IPS-20b (cell line): ENCODE data around the gene LLGL2.
A peak's percentile ranks its signal among the peaks of the same experiment; 100 is the strongest.

Source experiments
- H3K27ac ChIP-seq: one replicate; pipeline ENCODE4 v1.5.1; 2013; ENCODE audit warnings: low read length
- H3K27me3 ChIP-seq: 2 replicates; pipeline ENCODE4 v1.6.1; 2013; ENCODE audit warnings: mild to moderate bottlenecking, low read length, inconsistent platforms; ENCODE audit not compliant: insufficient read depth
- H3K36me3 ChIP-seq: 2 replicates; pipeline ENCODE4 v1.6.1; 2013; ENCODE audit warnings: low read depth, mild to moderate bottlenecking, inconsistent platforms, low read length, moderate library complexity; ENCODE audit not compliant: insufficient read depth
- H3K4me1 ChIP-seq: 2 replicates; pipeline ENCODE4 v1.6.1; 2013; ENCODE audit warnings: mild to moderate bottlenecking, control low read depth, inconsistent platforms, low read length, moderate library complexity; ENCODE audit not compliant: insufficient read depth
- H3K4me3 ChIP-seq: 2 replicates; pipeline ENCODE4 v1.5.1; 2013; ENCODE audit warnings: mild to moderate bottlenecking, low read length, inconsistent platforms
- H3K9ac ChIP-seq: 2 replicates; pipeline ENCODE4 v1.6.1; 2013; ENCODE audit warnings: low read depth, mild to moderate bottlenecking, inconsistent platforms, low read length, moderate library complexity
- H3K9me3 ChIP-seq: 2 replicates; pipeline ENCODE4 v1.6.1; 2013; ENCODE audit warnings: mild to moderate bottlenecking, low read depth, low read length, inconsistent platforms; ENCODE audit not compliant: insufficient read depth

LLGL2 gene

DNA sequence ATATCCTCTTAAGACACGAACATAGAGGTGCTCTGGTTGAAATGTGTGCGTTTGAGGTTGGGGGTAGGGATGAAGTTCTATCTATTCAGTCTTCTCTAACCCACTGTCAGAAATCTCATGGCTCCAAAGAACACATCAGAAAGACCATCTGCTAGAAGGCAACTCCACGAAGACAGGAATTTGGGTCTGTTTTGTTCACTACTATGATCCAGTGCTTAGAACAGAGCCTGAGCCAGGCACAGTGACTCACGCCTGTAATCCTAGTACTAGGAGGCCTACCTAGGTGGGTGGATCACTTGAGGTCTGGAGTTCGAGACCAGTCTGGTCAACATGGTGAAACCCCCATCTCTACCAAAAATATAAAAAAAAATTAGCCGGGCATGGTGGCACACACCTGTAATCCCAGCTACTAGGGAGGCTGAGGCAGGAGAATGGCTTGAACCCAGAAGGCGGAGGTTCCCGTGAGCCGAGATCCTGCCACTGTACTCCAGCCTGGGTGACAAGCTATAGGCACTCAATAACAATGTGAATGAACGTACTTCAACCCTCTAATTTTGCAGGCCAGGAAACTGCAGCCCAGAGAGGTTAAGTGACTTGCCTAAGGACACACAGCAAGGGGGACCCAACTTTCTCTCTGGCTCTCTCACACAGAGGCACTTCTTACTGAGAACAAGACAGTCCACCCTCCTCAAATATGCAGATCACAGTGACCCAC is 12.4 kb upstream of the LLGL2 start:
- Histone ChIP-seq H3K27me3 (no peaks in the 10 kb centered on the region), H3K36me3 (peaks cover 20% of the 10 kb centered on the region; the same call in 1 of the 2 replicates), H3K4me3 (no peak overlapping the region), H3K9ac (no peak overlapping the region), H3K27ac (no peak overlapping the region), H3K9me3 (no peaks in the 10 kb centered on the region), H3K4me1 (no peaks in the 10 kb centered on the region; the same call in 1 of the 2 replicates)

DNA sequence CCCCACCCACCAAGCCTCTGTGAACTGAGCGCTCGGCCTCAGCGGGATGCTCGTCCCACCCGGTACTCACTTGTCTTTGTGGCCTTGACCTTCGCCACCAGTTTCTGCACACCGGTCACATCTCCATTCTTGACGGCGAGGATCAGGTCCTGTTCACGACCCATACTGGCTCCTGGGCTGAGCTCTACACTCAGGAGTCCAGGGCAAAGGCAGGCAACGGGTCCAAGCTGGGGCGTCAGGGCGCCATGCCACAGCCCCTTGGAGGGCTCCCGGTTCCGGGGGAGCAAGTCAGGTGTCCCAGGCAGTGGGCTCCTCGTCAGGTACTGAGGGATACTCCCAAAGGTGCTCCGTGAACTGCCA is 11.9 kb upstream of the LLGL2 start:
- Histone ChIP-seq H3K36me3 (peaks cover 22% of the 10 kb centered on the region; the same call in 1 of the 2 replicates), H3K27ac (no peak overlapping the region), H3K27me3 (no peaks in the 10 kb centered on the region), H3K9ac (no peak overlapping the region; the same call in 1 of the 2 replicates), H3K4me1 (no peaks in the 10 kb centered on the region; the same call in 1 of the 2 replicates), H3K4me3 (no peak overlapping the region), H3K9me3 (no peaks in the 10 kb centered on the region)

DNA sequence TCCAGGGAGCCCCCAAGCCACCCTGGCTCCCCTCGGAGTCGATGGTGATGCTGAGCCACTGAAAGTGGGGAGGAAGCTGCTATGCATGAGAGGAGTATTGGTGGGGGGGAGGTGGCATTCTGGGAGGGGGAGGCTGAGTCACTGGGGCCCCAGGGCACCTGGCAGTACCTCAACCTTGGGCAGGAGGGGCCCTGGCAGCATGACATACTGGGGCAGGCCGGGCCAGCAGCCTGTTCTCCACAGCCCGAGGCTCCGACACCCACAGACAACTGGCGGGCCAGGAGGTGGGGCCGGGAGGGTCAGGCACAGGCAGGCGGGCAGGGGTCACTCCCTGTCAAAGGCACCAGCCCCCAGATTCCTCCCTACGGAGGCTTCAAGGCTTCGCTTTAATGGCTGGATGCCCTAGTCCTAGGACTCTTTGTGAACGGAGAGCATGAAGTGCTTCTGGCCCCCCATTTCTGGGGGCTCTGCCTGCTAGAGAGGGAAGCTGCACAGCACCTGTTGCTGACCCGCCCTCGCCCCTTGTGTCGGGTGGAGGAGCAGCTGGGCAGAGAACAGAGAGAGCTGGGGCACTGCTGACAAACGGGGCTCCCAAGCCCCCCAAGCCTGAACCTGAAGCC is 11.1 kb upstream of the LLGL2 start:
- peak overlapping the region; percentile 71 for H3K27ac ChIP-seq
- H3K9ac ChIP-seq = peak overlapping the region; percentile 84
- H3K27me3 ChIP-seq = no peaks in the 10 kb centered on the region
- H3K4me1 ChIP-seq = no peaks in the 10 kb centered on the region
- no peaks in the 10 kb centered on the region for H3K9me3 ChIP-seq
- H3K36me3 ChIP-seq = peaks cover 27% of the 10 kb centered on the region; the same call in 1 of the 2 replicates
- peak overlapping the region; percentile 91 for H3K4me3 ChIP-seq

DNA sequence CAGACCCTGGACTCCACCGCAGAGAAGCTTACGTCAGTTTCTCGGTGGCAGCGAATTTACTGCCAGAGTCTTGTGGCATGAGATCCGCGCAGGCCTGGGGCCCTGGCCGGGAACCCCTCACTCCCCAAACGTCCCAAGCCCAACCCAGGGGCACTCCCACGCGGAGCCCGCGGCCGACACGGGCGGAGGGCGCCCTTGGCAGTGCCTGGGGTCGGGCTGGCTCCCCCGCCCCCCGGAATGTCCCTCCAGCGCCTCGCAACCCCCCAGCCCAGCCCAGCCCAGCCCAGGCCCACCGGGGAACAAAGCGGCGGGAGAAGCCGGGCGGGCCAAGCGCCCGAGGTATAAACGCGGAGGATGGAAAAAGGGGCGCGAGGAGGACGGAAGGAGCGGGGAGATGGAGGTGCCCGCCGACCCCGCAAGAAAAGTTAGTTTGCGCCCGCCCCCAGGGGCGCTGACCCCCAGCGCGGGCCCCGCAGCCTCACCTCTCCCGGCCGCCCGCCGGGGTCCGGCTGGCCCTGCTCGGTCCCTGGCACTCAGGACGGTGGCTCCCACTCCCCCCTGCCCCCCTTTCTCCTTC is 10.5 kb upstream of the LLGL2 start:
- H3K9me3 ChIP-seq = no peaks in the 10 kb centered on the region
- H3K9ac ChIP-seq = peak overlapping the region; percentile 84
- no peaks in the 10 kb centered on the region for H3K4me1 ChIP-seq
- H3K27me3 ChIP-seq = no peaks in the 10 kb centered on the region
- H3K4me3 ChIP-seq = peak overlapping the region; percentile 91
- H3K36me3 ChIP-seq = peaks cover 31% of the 10 kb centered on the region; the same call in 1 of the 2 replicates
- peak overlapping the region; percentile 71 for H3K27ac ChIP-seq

DNA sequence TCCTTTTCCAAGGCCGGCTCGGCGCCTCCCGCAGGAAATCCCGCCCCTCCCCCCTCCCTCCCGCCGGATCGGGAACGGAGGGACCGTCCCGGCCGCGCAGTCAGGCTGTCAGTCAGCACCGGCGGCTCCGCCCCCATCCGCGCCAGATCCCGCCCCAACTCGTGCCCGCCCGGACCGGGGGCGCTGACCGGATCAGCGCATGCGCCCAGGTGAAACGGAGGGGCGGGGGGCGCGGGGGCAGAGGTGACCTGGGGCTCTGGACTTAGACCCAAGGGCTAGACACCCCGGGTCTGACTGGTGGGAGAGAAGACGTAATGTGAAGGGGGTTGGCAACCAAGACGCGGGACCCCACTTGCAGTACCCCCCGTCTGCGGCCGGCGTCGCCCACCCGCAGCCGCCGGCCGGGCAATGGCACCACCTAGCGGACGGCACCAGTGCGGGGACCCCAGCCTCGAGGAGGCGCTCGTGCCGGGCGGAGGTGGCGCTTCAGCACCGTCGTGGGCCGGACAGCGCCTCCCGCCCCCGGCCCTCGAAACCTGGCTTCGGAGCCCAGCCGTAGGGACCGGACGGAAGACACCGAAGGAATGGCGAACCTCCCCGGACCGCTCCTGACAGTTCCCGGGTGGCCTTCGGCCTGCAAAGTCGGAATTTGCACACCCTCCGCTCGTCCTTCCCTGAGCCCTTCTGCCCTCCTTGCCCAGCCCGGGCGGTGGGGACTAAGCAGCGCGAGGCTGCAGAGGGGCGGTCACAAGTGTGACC is 9.8 kb upstream of the LLGL2 start, which contains the start of gene CASKIN2:
Gene CASKIN2, minus strand, starts transcription at position 42 of the 759 bp plus-strand sequence. CDS start 1,733 bp downstream, outside the sequence.
- peak within 1 kb of the TSS; percentile 84 for H3K9ac ChIP-seq
- H3K36me3 ChIP-seq = peaks cover 29% of the 10 kb centered on the region; the same call in 1 of the 2 replicates
- H3K27me3 ChIP-seq = no peaks in the 10 kb centered on the region
- H3K27ac ChIP-seq = peak within 1 kb of the TSS; percentile 71
- H3K4me1 ChIP-seq = no peaks in the 10 kb centered on the region
- no peaks in the 10 kb centered on the region for H3K9me3 ChIP-seq
- peak within 1 kb of the TSS; percentile 91 for H3K4me3 ChIP-seq

DNA sequence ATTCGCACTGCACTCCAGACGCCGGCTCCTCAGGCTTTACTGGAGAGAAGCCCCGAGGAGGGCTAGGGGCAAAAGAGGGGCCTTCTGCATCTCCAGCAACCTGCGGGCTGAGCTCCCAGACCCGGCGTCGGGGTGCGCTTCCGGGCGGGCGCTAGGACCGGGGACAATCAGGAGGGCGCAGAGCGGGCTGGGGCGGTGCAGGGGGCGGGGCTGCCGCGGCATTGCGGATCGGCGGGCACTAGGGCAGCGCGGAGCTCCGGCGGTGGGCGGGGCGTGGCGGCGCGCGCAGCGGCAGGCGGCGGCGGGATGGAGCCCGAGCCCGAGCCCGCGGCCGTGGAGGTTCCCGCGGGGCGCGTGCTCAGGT is 9.3 kb upstream of the LLGL2 start, which contains the start of gene TSEN54:
Gene TSEN54, plus strand, starts transcription at position 274 of the 364 bp plus-strand sequence. Its CDS starts 33 bp downstream, at position 307.
- Histone ChIP-seq H3K27me3 (no peaks in the 10 kb centered on the region), H3K36me3 (peaks cover 30% of the 10 kb centered on the region; the same call in 1 of the 2 replicates), H3K4me1 (no peaks in the 10 kb centered on the region), H3K27ac (no peak within 1 kb of the TSS), H3K9ac (peak within 1 kb of the TSS; percentile 84; the same call in 1 of the 2 replicates), H3K4me3 (peak within 1 kb of the TSS; percentile 91), H3K9me3 (no peaks in the 10 kb centered on the region)

DNA sequence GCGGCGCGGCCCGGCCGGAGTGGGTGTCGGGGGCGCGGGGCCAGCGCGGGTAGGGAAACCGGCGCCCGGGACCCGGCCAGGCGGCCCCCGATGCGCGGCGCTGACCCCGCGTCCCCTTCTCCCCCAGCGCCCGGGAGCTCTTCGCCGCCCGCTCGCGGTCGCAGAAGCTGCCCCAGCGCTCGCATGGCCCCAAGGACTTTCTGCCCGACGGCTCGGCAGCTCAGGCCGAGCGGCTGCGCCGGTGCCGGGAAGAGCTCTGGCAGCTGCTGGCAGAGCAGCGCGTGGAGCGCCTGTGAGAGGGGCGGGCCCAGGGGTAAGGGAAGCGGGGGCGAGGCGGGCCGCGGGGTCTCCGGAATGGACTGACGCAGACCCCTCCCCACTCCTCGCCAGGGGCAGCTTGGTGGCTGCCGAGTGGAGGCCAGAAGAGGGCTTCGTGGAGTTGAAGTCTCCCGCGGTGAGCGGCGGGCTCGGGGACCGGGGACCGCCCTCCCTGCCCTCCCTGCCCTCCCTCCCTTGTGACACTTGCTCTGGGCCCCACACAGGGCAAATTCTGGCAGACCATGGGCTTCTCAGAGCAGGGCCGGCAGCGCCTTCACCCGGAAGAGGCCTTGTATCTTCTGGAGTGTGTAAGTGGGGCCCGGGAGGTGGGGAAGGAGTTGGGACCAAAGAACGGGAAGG is 8.7 kb upstream of the LLGL2 start:
- no peaks in the 10 kb centered on the region for H3K27me3 ChIP-seq
- no peaks in the 10 kb centered on the region for H3K9me3 ChIP-seq
- H3K9ac ChIP-seq = peak overlapping the region; percentile 58; the same call in 1 of the 2 replicates
- no peak overlapping the region for H3K27ac ChIP-seq
- peaks cover 32% of the 10 kb centered on the region; the same call in 1 of the 2 replicates for H3K36me3 ChIP-seq
- H3K4me1 ChIP-seq = no peaks in the 10 kb centered on the region
- peak overlapping the region; percentile 90 for H3K4me3 ChIP-seq

DNA sequence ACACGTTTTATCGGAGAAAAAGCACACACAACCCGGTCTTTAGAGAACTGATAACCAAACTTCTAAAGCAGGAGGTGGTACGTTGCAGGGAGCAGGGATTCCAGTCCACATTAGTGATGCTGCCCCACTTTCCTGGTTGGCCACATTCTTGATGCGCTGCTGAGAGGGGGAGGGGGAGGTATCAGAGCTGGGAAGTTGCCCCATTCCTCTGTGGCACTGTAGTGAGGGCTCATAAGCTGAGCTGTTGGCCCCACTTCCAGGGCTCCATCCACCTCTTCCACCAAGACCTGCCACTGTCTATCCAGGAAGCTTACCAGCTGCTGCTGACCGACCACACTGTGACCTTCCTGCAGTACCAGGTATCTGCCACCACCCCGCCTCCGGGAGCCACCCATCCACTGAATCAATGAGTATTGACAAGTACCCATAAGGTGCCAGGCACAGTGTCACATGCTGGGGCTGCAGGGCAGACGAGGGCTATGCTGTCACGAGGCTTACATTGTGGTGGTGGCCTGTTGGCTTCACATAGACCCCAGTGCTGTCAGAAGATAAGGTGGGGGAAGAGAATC is 8.1 kb upstream of the LLGL2 start:
- Histone ChIP-seq H3K27me3 (no peaks in the 10 kb centered on the region), H3K36me3 (peaks cover 33% of the 10 kb centered on the region), H3K9ac (peak overlapping the region; percentile 58; the same call in 1 of the 2 replicates), H3K4me1 (no peaks in the 10 kb centered on the region), H3K9me3 (no peaks in the 10 kb centered on the region), H3K27ac (no peak overlapping the region), H3K4me3 (peak overlapping the region; percentile 90)

DNA sequence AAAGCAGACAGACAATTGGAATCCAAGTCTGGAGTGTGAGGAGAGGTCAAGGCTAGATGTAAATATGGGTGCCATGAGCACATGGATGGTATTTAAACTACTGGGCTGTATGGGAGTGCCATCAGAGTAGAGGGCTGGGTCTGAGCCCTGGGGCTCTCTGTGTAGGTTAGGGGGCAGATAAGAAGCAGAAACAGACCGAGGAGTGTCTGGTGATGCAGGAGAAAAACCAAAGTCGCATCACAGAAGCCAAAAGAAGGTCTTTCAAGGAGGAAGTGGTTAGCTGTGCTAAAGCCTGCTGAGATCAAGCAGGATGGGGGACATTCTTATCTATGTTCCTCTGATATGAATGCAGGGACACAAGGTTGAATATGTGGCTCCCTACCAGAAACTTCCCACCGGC is 7.3 kb upstream of the LLGL2 start:
- Histone ChIP-seq H3K27ac (no peak overlapping the region), H3K36me3 (peaks cover 38% of the 10 kb centered on the region), H3K27me3 (no peaks in the 10 kb centered on the region), H3K9ac (no peak overlapping the region), H3K4me3 (no peak overlapping the region), H3K4me1 (no peaks in the 10 kb centered on the region), H3K9me3 (no peaks in the 10 kb centered on the region)

DNA sequence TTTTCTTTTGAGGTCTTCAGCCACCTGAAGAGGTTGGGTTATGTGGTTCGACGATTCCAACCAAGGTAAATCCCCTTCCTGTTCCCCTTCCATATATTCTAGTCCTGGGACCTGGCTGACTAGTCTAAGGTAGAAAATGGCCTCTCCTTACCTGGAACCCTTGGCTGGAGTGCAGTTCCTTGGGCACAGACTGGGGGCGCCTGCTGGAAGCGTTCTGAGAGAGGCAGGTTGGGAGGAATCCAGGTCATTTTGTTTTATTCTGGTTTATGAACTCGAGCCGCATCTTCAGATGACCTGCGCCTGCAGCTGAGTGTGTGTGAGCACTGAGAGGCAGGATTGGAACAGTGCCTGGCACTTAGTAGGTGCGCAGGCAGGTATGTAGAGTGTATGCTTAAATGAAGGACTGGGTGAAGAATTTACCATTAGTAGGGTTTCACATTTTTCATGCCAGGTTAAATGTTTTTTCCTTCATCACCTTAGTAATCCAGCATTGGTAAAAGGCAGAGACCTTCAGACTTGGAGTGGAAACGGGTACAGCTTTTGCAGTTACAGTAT is 6.4 kb upstream of the LLGL2 start:
- Histone ChIP-seq H3K4me3 (no peak overlapping the region), H3K9me3 (no peaks in the 10 kb centered on the region), H3K27ac (no peak overlapping the region), H3K27me3 (no peaks in the 10 kb centered on the region), H3K4me1 (no peaks in the 10 kb centered on the region), H3K36me3 (peaks cover 40% of the 10 kb centered on the region), H3K9ac (no peak overlapping the region)
